NB4 (cell line): ENCODE data around the gene GJD3.

Experiments
- CTCF ChIP-seq: IDR thresholded peaks from one replicate; pipeline ENCODE4 v1.5.1; 2012; ENCODE audit warnings: low read depth, low read length
- MAX ChIP-seq: IDR thresholded peaks from 2 replicates; pipeline ENCODE4 v1.6.1; 2011; ENCODE audit warnings: low read depth, low read length
- MYC ChIP-seq: IDR thresholded peaks from 2 replicates; pipeline ENCODE4 v1.6.1; 2011; ENCODE audit warnings: low read depth, low read length
- POLR2A ChIP-seq: IDR thresholded peaks from 2 replicates; pipeline ENCODE4 v1.6.1; 2011; ENCODE audit warnings: mild to moderate bottlenecking; ENCODE audit not compliant: insufficient read length; ENCODE audit errors: extremely low read depth

- TF ChIP-seq POLR2A (no peak), CTCF (no peak), MAX (no peak), MYC (no peak)
Observed at GRCh38 chr17:40346765-40347158, 17.8 kb downstream of the GJD3 start.
